Measurements from ENCODE around the gene UBE3C.
"Not testable (repeated sequence)": the region's sequence is repeated elsewhere in the genome, so short reads cannot be mapped to it uniquely, and the experiment has no call there.

GRCh38 chr7:157254781-157255180 is 116.1 kb downstream of the UBE3C start:
- TF ChIP-seq CTCF (IDR thresholded peaks at IDR 0.05; ENCODE audit: low read depth, low read length); EZH2phosphoT487 (IDR thresholded peaks at IDR 0.05; ENCODE audit: low read depth): not testable (repeated sequence)
